ENCODE data around the gene BAIAP2L2.

Gene BAIAP2L2

GRCh38 chr22:38066381-38067027 lies 44.0 kb downstream of the BAIAP2L2 start:
- H3K27ac Mint-ChIP-seq, result peak overlapping the region; percentile 72
- H3K4me3 Mint-ChIP-seq, result no peak overlapping the region
- H3K36me3 Mint-ChIP-seq, result peaks cover 45 to 71% of the 10 kb centered on the region in 2 donors
- H3K9me3 Mint-ChIP-seq, result no peaks in the 10 kb centered on the region
- ATAC-seq (replicated peaks) (no peak), DNase-seq (no peak)
- H3K4me1 Mint-ChIP-seq, result peaks cover 5 to 8% of the 10 kb centered on the region in 2 donors
- no peaks in the 10 kb centered on the region for H3K27me3 Mint-ChIP-seq

- no peak overlapping the region for H3K27ac Mint-ChIP-seq
- H3K36me3 Mint-ChIP-seq, result peaks cover 45 to 71% of the 10 kb centered on the region in 2 donors
- H3K4me3 Mint-ChIP-seq, result no peak overlapping the region
- DNase-seq, result no peak
- no peaks in the 10 kb centered on the region for H3K9me3 Mint-ChIP-seq
- ATAC-seq (replicated peaks), result no peak
- no peaks in the 10 kb centered on the region for H3K27me3 Mint-ChIP-seq
- peaks cover 5 to 8% of the 10 kb centered on the region in 2 donors for H3K4me1 Mint-ChIP-seq
These were observed 44.9 kb downstream of the BAIAP2L2 start for GRCh38 chr22:38065539-38065938.

- Mint-ChIP-seq H3K27ac (no peak overlapping the region), H3K9me3 (no peaks in the 10 kb centered on the region), H3K27me3 (no peaks in the 10 kb centered on the region), H3K4me1 (peaks cover 8 to 16% of the 10 kb centered on the region in 2 donors), H3K4me3 (no peak overlapping the region), H3K36me3 (peaks cover 43 to 68% of the 10 kb centered on the region in 2 donors)
- DNase-seq (no peak), ATAC-seq (replicated peaks) (no peak)
These were observed 47.7 kb downstream of the BAIAP2L2 start for GRCh38 chr22:38062791-38063190.

- H3K36me3 Mint-ChIP-seq, result peaks cover 13 to 19% of the 10 kb centered on the region in 2 donors
- H3K9me3 Mint-ChIP-seq, result no peaks in the 10 kb centered on the region
- H3K27me3 Mint-ChIP-seq, result peaks cover 0 to 4% of the 10 kb centered on the region in 2 donors
These were observed 53.3 kb downstream of the BAIAP2L2 start, which contains the start of gene PICK1 for GRCh38 chr22:38056969-38057891. Gene PICK1 (plus strand): TSS chr22:38057404. CDS start chr22:38057810, 406 bp downstream.

GRCh38 chr22:38051900-38052862 lies 58.3 kb downstream of the BAIAP2L2 start:
- Mint-ChIP-seq H3K4me3 (peak overlapping the region in 1 of 2 donors; percentile 30), H3K27ac (no peak overlapping the region)

More at GRCh38 chr22:38056969-38057891, 53.3 kb downstream of the BAIAP2L2 start, which contains the start of gene PICK1:
- peak; percentile 81 for DNase-seq
- ATAC-seq (replicated peaks), result peak; percentile 88
- Mint-ChIP-seq H3K27ac (peak within 1 kb of the TSS; percentile 98), H3K4me3 (peak within 1 kb of the TSS; percentile 97 to 98), H3K4me1 (peaks cover 11 to 29% of the 10 kb centered on the region in 2 donors)

GRCh38 chr22:38051261-38051660 lies 59.2 kb downstream of the BAIAP2L2 start:
- no peak for ATAC-seq (replicated peaks)
- Mint-ChIP-seq H3K36me3 (no peaks in the 10 kb centered on the region), H3K4me3 (no peak overlapping the region), H3K27ac (no peak overlapping the region), H3K27me3 (peaks cover 3 to 26% of the 10 kb centered on the region in 2 donors), H3K9me3 (no peaks in the 10 kb centered on the region), H3K4me1 (peaks cover 7 to 10% of the 10 kb centered on the region in 2 donors)
- DNase-seq, result no peak

More at GRCh38 chr22:38051900-38052862, 58.3 kb downstream of the BAIAP2L2 start:
- DNase-seq, result peak; percentile 67
- Mint-ChIP-seq H3K4me1 (peaks cover 10 to 19% of the 10 kb centered on the region in 2 donors), H3K27me3 (peaks cover 3 to 26% of the 10 kb centered on the region in 2 donors), H3K9me3 (no peaks in the 10 kb centered on the region), H3K36me3 (no peaks in the 10 kb centered on the region)
- peak; percentile 83 to 85 for ATAC-seq (replicated peaks)

- Mint-ChIP-seq H3K36me3 (no peaks in the 10 kb centered on the region), H3K4me3 (no peak overlapping the region), H3K27me3 (peaks cover 6 to 26% of the 10 kb centered on the region in 2 donors), H3K27ac (no peak overlapping the region), H3K4me1 (peaks cover 7 to 9% of the 10 kb centered on the region in 2 donors), H3K9me3 (no peaks in the 10 kb centered on the region)
- ATAC-seq (replicated peaks) (no peak), DNase-seq (no peak)
These were observed 59.8 kb downstream of the BAIAP2L2 start for GRCh38 chr22:38050720-38051119.

- ATAC-seq (replicated peaks) (no peak), DNase-seq (no peak)
- peaks cover 7 to 9% of the 10 kb centered on the region in 2 donors for H3K4me1 Mint-ChIP-seq
- no peak overlapping the region for H3K27ac Mint-ChIP-seq
- no peaks in the 10 kb centered on the region for H3K36me3 Mint-ChIP-seq
- H3K27me3 Mint-ChIP-seq, result peaks cover 10 to 26% of the 10 kb centered on the region in 2 donors
- H3K9me3 Mint-ChIP-seq, result no peaks in the 10 kb centered on the region
- no peak overlapping the region for H3K4me3 Mint-ChIP-seq
These were observed 60.5 kb downstream of the BAIAP2L2 start for GRCh38 chr22:38049812-38050619.

GRCh38 chr22:38046070-38046748 lies 64.3 kb downstream of the BAIAP2L2 start:
- H3K4me1 Mint-ChIP-seq, result peaks cover 8 to 12% of the 10 kb centered on the region in 2 donors
- no peak for DNase-seq
- no peak overlapping the region for H3K4me3 Mint-ChIP-seq
- no peaks in the 10 kb centered on the region for H3K9me3 Mint-ChIP-seq
- ATAC-seq (replicated peaks), result no peak
- H3K36me3 Mint-ChIP-seq, result no peaks in the 10 kb centered on the region
- H3K27me3 Mint-ChIP-seq, result peaks cover 16% of the 10 kb centered on the region in 2 donors
- no peak overlapping the region for H3K27ac Mint-ChIP-seq

- Mint-ChIP-seq H3K4me3 (no peak overlapping the region), H3K27ac (no peak overlapping the region)
- DNase-seq, result no peak
These were observed 67.1 kb downstream of the BAIAP2L2 start for GRCh38 chr22:38043151-38044039.

GRCh38 chr22:38042488-38042790 lies 68.0 kb downstream of the BAIAP2L2 start:
- peaks cover 12 to 21% of the 10 kb centered on the region in 2 donors for H3K27me3 Mint-ChIP-seq
- no peak for DNase-seq
- H3K4me1 Mint-ChIP-seq, result peaks cover 8 to 12% of the 10 kb centered on the region in 2 donors
- no peaks in the 10 kb centered on the region for H3K9me3 Mint-ChIP-seq
- no peak overlapping the region for H3K27ac Mint-ChIP-seq
- no peaks in the 10 kb centered on the region for H3K36me3 Mint-ChIP-seq
- H3K4me3 Mint-ChIP-seq, result no peak overlapping the region
- no peak for ATAC-seq (replicated peaks)

More at GRCh38 chr22:38043151-38044039, 67.1 kb downstream of the BAIAP2L2 start:
- H3K36me3 Mint-ChIP-seq, result no peaks in the 10 kb centered on the region
- peaks cover 19 to 21% of the 10 kb centered on the region in 2 donors for H3K27me3 Mint-ChIP-seq
- no peaks in the 10 kb centered on the region for H3K9me3 Mint-ChIP-seq
- ATAC-seq (replicated peaks), result no peak
- H3K4me1 Mint-ChIP-seq, result peaks cover 8 to 12% of the 10 kb centered on the region in 2 donors
